HepG2 (cell line): ENCODE data around the gene DTX2. TPM values are rescaled to one million over a fixed set of nuclear protein-coding genes. Genes with fewer than 3 reads are reported as not detected.

Experiments used
- ATAD3A ChIP-seq: sonication (generic); formaldehyde crosslinking; IDR thresholded peaks from 2 replicates; pipeline ENCODE4 v1.4.0; 2020; ENCODE audit warnings: missing genetic modification reagents
- ATF7-NPFF ChIP-seq: sonication (generic); formaldehyde crosslinking; IDR thresholded peaks from 2 replicates; pipeline ENCODE4 v1.8.1; 2023; ENCODE audit warnings: mild to moderate bottlenecking, low read depth, missing genetic modification reagents, moderate library complexity
- CEBPG ChIP-seq: IDR thresholded peaks from 2 replicates; pipeline ENCODE4 v1.6.1; 2016
- EED ChIP-seq: sonication (generic); formaldehyde crosslinking; IDR thresholded peaks from 2 replicates; pipeline ENCODE4 v1.5.0; 2020; ENCODE audit warnings: mild to moderate bottlenecking, missing genetic modification reagents
- FOXK2 ChIP-seq: fragments of 450-650 bp; IDR thresholded peaks from 2 replicates; pipeline ENCODE4 v1.6.1; 2016
- FOXP1 ChIP-seq, 2 experiments: fragments of 450-650 bp in 1 of 2; IDR thresholded peaks; 2 replicates each; pipeline ENCODE4 v1.6.1; 2017 to 2018; ENCODE audit warnings: antibody characterized with exemption in 1 of 2
- GABPB1 ChIP-seq: IDR thresholded peaks from 2 replicates; pipeline ENCODE4 v1.6.1; 2016; ENCODE audit warnings: mild to moderate bottlenecking, missing genetic modification reagents, moderate library complexity, missing compliant biosample characterization
- IKZF1 ChIP-seq: fragments of 450-650 bp; IDR thresholded peaks from 2 replicates; pipeline ENCODE4 v1.7.1; 2016
- JARID2 ChIP-seq: sonication (generic); formaldehyde crosslinking; IDR thresholded peaks from 2 replicates; pipeline ENCODE4 v1.8.1; 2023; ENCODE audit warnings: missing genetic modification reagents, inconsistent platforms; ENCODE audit not compliant: insufficient replicate concordance
- KLF9 ChIP-seq: IDR thresholded peaks from 2 replicates; pipeline ENCODE4 v1.6.1; 2016; ENCODE audit warnings: low read depth
- MTA1 ChIP-seq: sonication (generic); formaldehyde crosslinking; IDR thresholded peaks from 2 replicates; pipeline ENCODE4 v1.4.0; 2020; ENCODE audit warnings: missing genetic modification reagents, mild to moderate bottlenecking, borderline replicate concordance
- MXI1 ChIP-seq: IDR thresholded peaks from 3 replicates; pipeline ENCODE4 v1.6.1; 2012; ENCODE audit warnings: low read depth, low read length, inconsistent platforms, borderline replicate concordance
- MYC ChIP-seq: sonication (generic); formaldehyde crosslinking; IDR thresholded peaks from 2 replicates; pipeline ENCODE4 v1.9.0; 2021; ENCODE audit warnings: missing genetic modification reagents, borderline replicate concordance
- NFRKB ChIP-seq: fragments of 450-650 bp; IDR thresholded peaks from 2 replicates; pipeline ENCODE4 v1.6.1; 2017
- RFX5 ChIP-seq: IDR thresholded peaks from 2 replicates; pipeline ENCODE4 v1.6.1; 2011; ENCODE audit warnings: low read depth, low read length, improper control_type of control experiment
- TOE1 ChIP-seq: sonication (generic); formaldehyde crosslinking; IDR thresholded peaks from 2 replicates; pipeline ENCODE4 v1.4.0; 2020; ENCODE audit warnings: mild to moderate bottlenecking, missing genetic modification reagents
- ZFP90 ChIP-seq: sonication (generic); formaldehyde crosslinking; IDR thresholded peaks from 2 replicates; pipeline ENCODE4 v1.8.0; 2022; ENCODE audit warnings: missing genetic modification reagents, mild to moderate bottlenecking, inconsistent platforms, borderline replicate concordance
- ZNF160 ChIP-seq: sonication (generic); formaldehyde crosslinking; IDR thresholded peaks from 2 replicates; pipeline ENCODE4 v1.8.0; 2022; ENCODE audit warnings: mild to moderate bottlenecking, inconsistent platforms, missing genetic modification reagents
- ZNF569 ChIP-seq: sonication (generic); formaldehyde crosslinking; IDR thresholded peaks from 2 replicates; pipeline ENCODE4 v1.5.0; 2020; ENCODE audit warnings: mild to moderate bottlenecking, missing genetic modification reagents, moderate library complexity, borderline replicate concordance
- ZNF720 ChIP-seq: sonication (generic); formaldehyde crosslinking; IDR thresholded peaks from 2 replicates; pipeline ENCODE4 v1.4.0; 2020; ENCODE audit warnings: missing genetic modification reagents
- ZNF790 ChIP-seq: sonication (generic); formaldehyde crosslinking; IDR thresholded peaks from 2 replicates; pipeline ENCODE4 v1.8.0; 2022; ENCODE audit warnings: missing genetic modification reagents, mild to moderate bottlenecking, borderline replicate concordance
- ZNF816 ChIP-seq: sonication (generic); formaldehyde crosslinking; IDR thresholded peaks from 2 replicates; pipeline ENCODE4 v1.8.0; 2022; ENCODE audit warnings: missing genetic modification reagents, mild to moderate bottlenecking, borderline replicate concordance
- ZSCAN21 ChIP-seq: sonication (generic); formaldehyde crosslinking; IDR thresholded peaks from 2 replicates; pipeline ENCODE4 v1.8.0; 2022; ENCODE audit warnings: mild to moderate bottlenecking, missing genetic modification reagents, moderate library complexity, borderline replicate concordance
- polyA plus RNA-seq, 8 experiments: library from polyadenylated mRNA; depleted of rRNA in 3 of 8; stranded (reverse) in 7 of 8; unstranded in 1 of 8; fragments of >200 nt; fragmentation: Illumina TruSeq in 4 of 8; extraction: Trizol in 4 of 8; gene quantifications; 2 replicates each; pipeline versions ENCODE4 v1.2.1 to v1.2.3, GENCODE V29; 2011 to 2016; ENCODE audit warnings: low read depth in 4 of 8, missing spikeins in 1 of 8, mixed read lengths in 1 of 8; ENCODE audit not compliant: insufficient read depth in 1 of 8
- total RNA-seq, 5 experiments: library from RNA; depleted of rRNA; stranded (reverse); fragments of >200 nt; fragmentation: Illumina TruSeq; extraction: Trizol; gene quantifications; 2 replicates each; pipeline ENCODE4 v1.2.3, GENCODE V29; 2016; ENCODE audit warnings: low read depth in 1 of 5
- TF ChIP-seq, protein P1 (sequence below): sonication (generic); formaldehyde crosslinking; IDR thresholded peaks from 2 replicates; pipeline ENCODE4 v1.8.1; 2022; ENCODE audit warnings: low read depth, mild to moderate bottlenecking, missing genetic modification reagents
- TF ChIP-seq, protein P2 (sequence below): sonication (generic); formaldehyde crosslinking; IDR thresholded peaks from 2 replicates; pipeline ENCODE4 v1.4.0; 2020; ENCODE audit warnings: mild to moderate bottlenecking, missing genetic modification reagents
- TF ChIP-seq, protein P3 (sequence below): sonication (generic); formaldehyde crosslinking; IDR thresholded peaks from 2 replicates; pipeline ENCODE4 v1.5.0; 2020; ENCODE audit warnings: mild to moderate bottlenecking, missing genetic modification reagents
- TF ChIP-seq, protein P4 (sequence below): IDR thresholded peaks from 2 replicates; pipeline ENCODE4 v1.6.1; 2016; ENCODE audit warnings: low read depth

DTX2 gene
- total and polyA plus RNA-seq, 2 of the 13 experiments (the other 11 are each of a cell fraction or from before 2014, with no cell fraction given): 5.5 to 6.2 TPM

DNA sequence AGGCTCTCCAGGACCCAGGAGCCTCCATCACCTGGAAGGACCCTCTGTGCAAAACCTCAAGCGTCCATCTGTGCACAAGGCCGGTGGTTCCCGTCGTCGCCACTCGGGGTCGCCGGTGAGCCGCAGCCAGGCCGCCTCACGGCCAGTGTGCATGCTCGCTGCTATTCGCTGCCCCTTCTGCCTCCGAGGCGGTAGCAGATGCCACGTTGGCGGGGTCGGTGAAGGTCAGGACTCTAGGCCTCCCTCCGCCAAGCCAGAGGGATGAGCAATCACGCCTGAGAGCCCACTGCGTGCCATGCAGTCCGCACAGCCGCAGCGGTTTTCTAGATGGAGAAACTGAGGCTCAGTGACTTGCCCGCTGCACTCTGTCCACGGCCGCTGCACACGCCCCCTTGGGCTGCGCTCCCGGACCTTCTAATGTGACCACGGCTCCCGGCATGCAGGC, 54.5 kb downstream of the DTX2 start (continued):
- TF ChIP-seq JARID2 (no peak), GABPB1 (CRISPR knock-in tag) (peak; percentile 61), CEBPG (CRISPR knock-in tag) (0 out of 2 replicates have a peak, but pooled peaks have one; percentile 22), TOE1 (CRISPR knock-in tag) (no peak), ZNF569 (CRISPR knock-in tag) (no peak), NFRKB (no peak), KLF9 (CRISPR knock-in tag) (no peak), RFX5 (no peak), ATF7-NPFF (CRISPR knock-in tag) (no peak), IKZF1 (no peak), ZNF790 (no peak), FOXK2 (no peak), ZNF160 (CRISPR knock-in tag) (no peak), ZNF816 (CRISPR knock-in tag) (no peak), ATAD3A (CRISPR knock-in tag) (no peak), EED (CRISPR knock-in tag) (no peak), ZSCAN21 (peak; percentile 65; the same call in 1 of the 2 replicates), MXI1 (peak; percentile 64; the same call in 1 of the 3 replicates), MTA1 (0 out of 2 replicates have a peak, but pooled peaks have one; percentile 37), FOXP1 (IDR thresholded peaks at IDR 0.05) (no peak), FOXP1 (CRISPR knock-in tag; IDR thresholded peaks at IDR 0.05) (no peak), MYC (CRISPR knock-in tag) (peak; percentile 84; the same call in 1 of the 2 replicates), ZFP90 (no peak; the same call in 1 of the 2 replicates), ZNF720 (CRISPR knock-in tag) (no peak)
- TF ChIP-seq, protein P1, sequence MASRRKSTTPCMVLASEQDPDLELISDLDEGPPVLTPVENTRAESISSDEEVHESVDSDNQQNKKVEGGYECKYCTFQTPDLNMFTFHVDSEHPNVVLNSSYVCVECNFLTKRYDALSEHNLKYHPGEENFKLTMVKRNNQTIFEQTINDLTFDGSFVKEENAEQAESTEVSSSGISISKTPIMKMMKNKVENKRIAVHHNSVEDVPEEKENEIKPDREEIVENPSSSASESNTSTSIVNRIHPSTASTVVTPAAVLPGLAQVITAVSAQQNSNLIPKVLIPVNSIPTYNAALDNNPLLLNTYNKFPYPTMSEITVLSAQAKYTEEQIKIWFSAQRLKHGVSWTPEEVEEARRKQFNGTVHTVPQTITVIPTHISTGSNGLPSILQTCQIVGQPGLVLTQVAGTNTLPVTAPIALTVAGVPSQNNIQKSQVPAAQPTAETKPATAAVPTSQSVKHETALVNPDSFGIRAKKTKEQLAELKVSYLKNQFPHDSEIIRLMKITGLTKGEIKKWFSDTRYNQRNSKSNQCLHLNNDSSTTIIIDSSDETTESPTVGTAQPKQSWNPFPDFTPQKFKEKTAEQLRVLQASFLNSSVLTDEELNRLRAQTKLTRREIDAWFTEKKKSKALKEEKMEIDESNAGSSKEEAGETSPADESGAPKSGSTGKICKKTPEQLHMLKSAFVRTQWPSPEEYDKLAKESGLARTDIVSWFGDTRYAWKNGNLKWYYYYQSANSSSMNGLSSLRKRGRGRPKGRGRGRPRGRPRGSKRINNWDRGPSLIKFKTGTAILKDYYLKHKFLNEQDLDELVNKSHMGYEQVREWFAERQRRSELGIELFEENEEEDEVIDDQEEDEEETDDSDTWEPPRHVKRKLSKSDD (CRISPR knock-in tag): 0 out of 2 replicates have a peak, but pooled peaks have one; percentile 51
- TF ChIP-seq, protein P2, sequence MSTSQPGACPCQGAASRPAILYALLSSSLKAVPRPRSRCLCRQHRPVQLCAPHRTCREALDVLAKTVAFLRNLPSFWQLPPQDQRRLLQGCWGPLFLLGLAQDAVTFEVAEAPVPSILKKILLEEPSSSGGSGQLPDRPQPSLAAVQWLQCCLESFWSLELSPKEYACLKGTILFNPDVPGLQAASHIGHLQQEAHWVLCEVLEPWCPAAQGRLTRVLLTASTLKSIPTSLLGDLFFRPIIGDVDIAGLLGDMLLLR: no peak
- TF ChIP-seq, protein P3, sequence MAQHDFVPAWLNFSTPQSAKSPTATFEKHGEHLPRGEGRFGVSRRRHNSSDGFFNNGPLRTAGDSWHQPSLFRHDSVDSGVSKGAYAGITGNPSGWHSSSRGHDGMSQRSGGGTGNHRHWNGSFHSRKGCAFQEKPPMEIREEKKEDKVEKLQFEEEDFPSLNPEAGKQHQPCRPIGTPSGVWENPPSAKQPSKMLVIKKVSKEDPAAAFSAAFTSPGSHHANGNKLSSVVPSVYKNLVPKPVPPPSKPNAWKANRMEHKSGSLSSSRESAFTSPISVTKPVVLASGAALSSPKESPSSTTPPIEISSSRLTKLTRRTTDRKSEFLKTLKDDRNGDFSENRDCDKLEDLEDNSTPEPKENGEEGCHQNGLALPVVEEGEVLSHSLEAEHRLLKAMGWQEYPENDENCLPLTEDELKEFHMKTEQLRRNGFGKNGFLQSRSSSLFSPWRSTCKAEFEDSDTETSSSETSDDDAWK (CRISPR knock-in tag): no peak
- TF ChIP-seq, protein P4, sequence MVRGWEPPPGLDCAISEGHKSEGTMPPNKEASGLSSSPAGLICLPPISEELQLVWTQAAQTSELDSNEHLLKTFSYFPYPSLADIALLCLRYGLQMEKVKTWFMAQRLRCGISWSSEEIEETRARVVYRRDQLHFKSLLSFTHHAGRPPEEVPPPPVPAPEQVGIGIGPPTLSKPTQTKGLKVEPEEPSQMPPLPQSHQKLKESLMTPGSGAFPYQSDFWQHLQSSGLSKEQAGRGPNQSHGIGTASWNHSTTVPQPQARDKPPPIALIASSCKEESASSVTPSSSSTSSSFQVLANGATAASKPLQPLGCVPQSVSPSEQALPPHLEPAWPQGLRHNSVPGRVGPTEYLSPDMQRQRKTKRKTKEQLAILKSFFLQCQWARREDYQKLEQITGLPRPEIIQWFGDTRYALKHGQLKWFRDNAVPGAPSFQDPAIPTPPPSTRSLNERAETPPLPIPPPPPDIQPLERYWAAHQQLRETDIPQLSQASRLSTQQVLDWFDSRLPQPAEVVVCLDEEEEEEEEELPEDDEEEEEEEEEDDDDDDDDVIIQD (CRISPR knock-in tag): no peak
